HCT116 (cell line): Measurements from ENCODE around the gene SDCCAG8. TPM values are rescaled to one million over a fixed set of nuclear protein-coding genes. Genes with fewer than 3 reads are reported as not detected.

ENCODE experiments used
- ATAC-seq: fragments of 200-7000 bp; cut with Tn5 transposase; 2 replicates; pipeline ENCODE4 v1.9.1; 2020; ENCODE audit warnings: mild to moderate bottlenecking, moderate library complexity
- BruUV-seq: library from RNA; stranded (reverse); fragments of 400-500 nt; replicated peaks from 2 replicates; lab custom pipeline; 2021; lab: Mats Ljungman, UMichigan
- CTCF ChIA-PET: fragments of 300-600 bp; sonication (Branson Sonifier 250); formaldehyde crosslinking; loops from one replicate; lab custom pipeline; 2021; ENCODE audit warnings: antibody characterized with exemption; lab: Charles Lee
- POLR2A ChIA-PET: fragments of 300-600, 350-600 bp; sonication (Branson Sonifier 250); formaldehyde crosslinking; loops from one replicate; lab custom pipeline; 2021; ENCODE audit warnings: antibody characterized with exemption; lab: Charles Lee
- RAD21 ChIA-PET, 2 experiments: fragments of 300-600 bp; sonication (Branson Sonifier 250); formaldehyde crosslinking; loops; one replicate each; lab custom pipeline; 2023; ENCODE audit warnings: low total read pairs in 2 of 2; ENCODE audit not compliant: uncharacterized antibody in 2 of 2, unreplicated experiment in 2 of 2, low non-redundant PET in 1 of 2; lab: Charles Lee
- DNase-seq: peaks from one replicate; pipeline ENCODE4 v3.0.0-alpha.2; 2010; ENCODE audit warnings: low read depth, low spot score
- H2AFZ ChIP-seq: fragments of 200-600 bp; shearing (Covaris generic), sonication (generic); 2 replicates; pipeline ENCODE4 v1.6.1; 2017; ENCODE audit warnings: low read depth, mixed run types, mixed read lengths, antibody characterized with exemption, low read length; ENCODE audit not compliant: poor library complexity, severe bottlenecking
- H3K27ac ChIP-seq: 2 replicates; pipeline ENCODE4 v1.5.1; 2012; ENCODE audit warnings: low read depth, low read length
- H3K27me3 ChIP-seq: fragments of 200-600 bp; sonication (generic); 2 replicates; pipeline ENCODE4 v1.6.1; 2016; ENCODE audit warnings: mixed run types, low read length, mixed read lengths; ENCODE audit not compliant: insufficient read depth
- H3K36me3 ChIP-seq, 2 experiments: fragments of 200-500 bp in 1 of 2; fragments of 200-600 bp in 1 of 2; sonication (Bioruptor generic) in 1 of 2; sonication (generic) in 1 of 2; 2 replicates each; pipeline versions ENCODE4 v1.5.1 to v1.6.1; 2014 to 2016; ENCODE audit warnings: low read length in 2 of 2, inconsistent platforms in 1 of 2, mixed read lengths in 1 of 2, mixed run types in 1 of 2; ENCODE audit not compliant: insufficient read depth in 2 of 2, control insufficient read depth in 1 of 2
- H3K4me1 ChIP-seq, 2 experiments: fragments of 200-600 bp in 1 of 2; sonication (generic) in 1 of 2; 2 replicates each; pipeline versions ENCODE4 v1.5.1 to v1.6.1; 2012 to 2017; ENCODE audit warnings: low read length in 2 of 2, inconsistent platforms in 1 of 2, mild to moderate bottlenecking in 1 of 2, mixed read lengths in 1 of 2, mixed run types in 1 of 2, moderate library complexity in 1 of 2; ENCODE audit not compliant: insufficient read depth in 2 of 2, control insufficient read depth in 1 of 2
- H3K4me2 ChIP-seq: fragments of 200-600 bp; sonication (generic); 2 replicates; pipeline ENCODE4 v1.6.1; 2017; ENCODE audit warnings: mixed run types, low read length, mixed read lengths
- H3K4me3 ChIP-seq, 2 experiments: fragments of 200-600 bp in 1 of 2; sonication (generic) in 1 of 2; replicated peaks in 1 of 2; 2 replicates each; pipeline ENCODE4 v1.5.1; 2011 to 2016; ENCODE audit warnings: low read length in 2 of 2, control low read depth in 1 of 2, low read depth in 1 of 2, mild to moderate bottlenecking in 1 of 2, mixed read lengths in 1 of 2, mixed run types in 1 of 2
- H3K79me2 ChIP-seq: fragments of 200-600 bp; sonication (generic); 2 replicates; pipeline ENCODE4 v1.6.1; 2017; ENCODE audit warnings: mild to moderate bottlenecking, mixed run types, low read length, moderate library complexity, mixed read lengths; ENCODE audit not compliant: insufficient read depth
- H3K9ac ChIP-seq: fragments of 200-600 bp; sonication (generic); 2 replicates; pipeline ENCODE4 v1.6.1; 2016; ENCODE audit warnings: low read length, mixed read lengths
- H3K9me2 ChIP-seq: fragments of 200-600 bp; sonication (generic), shearing (Covaris generic); 2 replicates; pipeline ENCODE4 v1.6.1; 2017; ENCODE audit warnings: mixed run types, mild to moderate bottlenecking, moderate library complexity; ENCODE audit not compliant: insufficient read depth
- H3K9me3 ChIP-seq, 2 experiments: fragments of 200-500 bp in 1 of 2; fragments of 200-600 bp in 1 of 2; sonication (Bioruptor generic) in 1 of 2; sonication (generic) in 1 of 2; 2 replicates each; pipeline ENCODE4 v1.6.1; 2014 to 2017; ENCODE audit warnings: low read length in 2 of 2, mixed read lengths in 2 of 2, inconsistent platforms in 1 of 2, low read depth in 1 of 2, mild to moderate bottlenecking in 1 of 2, mixed run types in 1 of 2, moderate library complexity in 1 of 2; ENCODE audit not compliant: control insufficient read depth in 1 of 2, insufficient read depth in 1 of 2
- H4K20me1 ChIP-seq: fragments of 200-600 bp; sonication (generic), shearing (Covaris generic); 2 replicates; pipeline ENCODE4 v1.6.1; 2017; ENCODE audit warnings: mixed run types, mild to moderate bottlenecking, moderate library complexity; ENCODE audit not compliant: insufficient read depth
- ATF3 ChIP-seq: IDR thresholded peaks from 2 replicates; pipeline ENCODE4 v1.6.1; 2012
- CBX3 ChIP-seq: IDR thresholded peaks from 2 replicates; pipeline ENCODE4 v1.6.1; 2012; ENCODE audit warnings: low read depth
- CEBPB ChIP-seq: IDR thresholded peaks from 2 replicates; pipeline ENCODE4 v1.6.1; 2012; ENCODE audit warnings: low read depth
- EGR1 ChIP-seq: IDR thresholded peaks from 2 replicates; pipeline ENCODE4 v1.6.1; 2012; ENCODE audit warnings: low read depth
- EZH2 ChIP-seq: fragments of 200-600 bp; sonication (generic); IDR thresholded peaks from 2 replicates; pipeline ENCODE4 v1.6.1; 2017; ENCODE audit warnings: antibody characterized with exemption, mixed run types
- POLR2A ChIP-seq: IDR thresholded peaks from 2 replicates; pipeline ENCODE4 v1.7.0; 2011; ENCODE audit warnings: borderline replicate concordance; ENCODE audit not compliant: insufficient read depth, insufficient read length; ENCODE audit errors: extremely low read depth
- POLR2AphosphoS5 ChIP-seq: IDR thresholded peaks from 2 replicates; pipeline ENCODE4 v1.6.1; 2011; ENCODE audit warnings: mild to moderate bottlenecking, low read depth, low read length, moderate library complexity
- RAD21 ChIP-seq: IDR thresholded peaks from 2 replicates; pipeline ENCODE4 v1.6.1; 2012; ENCODE audit warnings: low read depth, mild to moderate bottlenecking
- REST ChIP-seq: IDR thresholded peaks from 2 replicates; pipeline ENCODE4 v1.6.1; 2012; ENCODE audit warnings: low read depth
- SP1 ChIP-seq: IDR thresholded peaks from 2 replicates; pipeline ENCODE4 v1.6.1; 2012; ENCODE audit warnings: low read depth
- ZBTB33 ChIP-seq: IDR thresholded peaks from 2 replicates; pipeline ENCODE4 v1.6.1; 2011; ENCODE audit warnings: mild to moderate bottlenecking, low read length, moderate library complexity; ENCODE audit not compliant: insufficient replicate concordance; ENCODE audit errors: extremely low read depth
- ZFX ChIP-seq: fragments of 450-650 bp; IDR thresholded peaks from 2 replicates; pipeline ENCODE4 v1.6.1; 2017
- intact Hi-C: fragments of 100-400 bp; cut with micrococcal nuclease; formaldehyde crosslinking; loops from 2 replicates; pipeline ENCODE4 v1.10.0; 2022
- total RNA-seq: library from RNA; stranded (reverse); gene quantifications from one replicate; pipeline ENCODE4 v1.2.1, GENCODE V29; 2021; ENCODE audit not compliant: unreplicated experiment

The SDCCAG8 gene
- total RNA-seq, 1 experiment from 2014 or later, result 38.2 TPM

GRCh38 chr1:243394066-243394465, 138.2 kb downstream of the SDCCAG8 start:
- CTCF ChIA-PET, result no interaction called here
- no peak overlapping the region for H3K27ac ChIP-seq
- POLR2A ChIA-PET, result no interaction called here
- intact Hi-C loops, result no loop called here
- H3K36me3 ChIP-seq, result no peaks in the 10 kb centered on the region
- no peaks in the 10 kb centered on the region for H3K9me3 ChIP-seq
- DNase-seq (no peak), ATAC-seq (no peak)
- H3K9ac ChIP-seq, result no peak overlapping the region
- H3K4me1 ChIP-seq, result no peaks in the 10 kb centered on the region
- TF ChIP-seq RAD21 (no peak), ATF3 (no peak), EGR1 (no peak), EZH2 (no peak), POLR2A (no peak), POLR2AphosphoS5 (no peak), CBX3 (no peak), ZFX (no peak), SP1 (no peak), REST (no peak), CEBPB (no peak), ZBTB33 (no peak)
- no peaks in the 10 kb centered on the region for H3K79me2 ChIP-seq
- no TSS peak for BruUV-seq
- no peaks in the 10 kb centered on the region for H4K20me1 ChIP-seq
- H3K4me3 ChIP-seq, result no peak overlapping the region
- no peaks in the 10 kb centered on the region for H3K9me2 ChIP-seq
- no peak overlapping the region for H3K4me2 ChIP-seq
- RAD21 ChIA-PET, result no interaction called here
- no peak overlapping the region for H2AFZ ChIP-seq
- no peaks in the 10 kb centered on the region for H3K27me3 ChIP-seq
